ENCODE data around the gene TFCP2L1.
"Not testable (repeated sequence)": the region's sequence is repeated elsewhere in the genome, so short reads cannot be mapped to it uniquely, and the experiment has no call there.

The TFCP2L1 gene

GRCh38 chr2:121295911-121296650 is 11.1 kb upstream of the TFCP2L1 start:
- no peak for DNase-seq (ENCODE audit: low read depth in 2 of 2)

- DNase-seq (ENCODE audit: low read depth in 2 of 2), result no peak
Observed at GRCh38 chr2:121294881-121295840, 10.2 kb upstream of the TFCP2L1 start.

DNA sequence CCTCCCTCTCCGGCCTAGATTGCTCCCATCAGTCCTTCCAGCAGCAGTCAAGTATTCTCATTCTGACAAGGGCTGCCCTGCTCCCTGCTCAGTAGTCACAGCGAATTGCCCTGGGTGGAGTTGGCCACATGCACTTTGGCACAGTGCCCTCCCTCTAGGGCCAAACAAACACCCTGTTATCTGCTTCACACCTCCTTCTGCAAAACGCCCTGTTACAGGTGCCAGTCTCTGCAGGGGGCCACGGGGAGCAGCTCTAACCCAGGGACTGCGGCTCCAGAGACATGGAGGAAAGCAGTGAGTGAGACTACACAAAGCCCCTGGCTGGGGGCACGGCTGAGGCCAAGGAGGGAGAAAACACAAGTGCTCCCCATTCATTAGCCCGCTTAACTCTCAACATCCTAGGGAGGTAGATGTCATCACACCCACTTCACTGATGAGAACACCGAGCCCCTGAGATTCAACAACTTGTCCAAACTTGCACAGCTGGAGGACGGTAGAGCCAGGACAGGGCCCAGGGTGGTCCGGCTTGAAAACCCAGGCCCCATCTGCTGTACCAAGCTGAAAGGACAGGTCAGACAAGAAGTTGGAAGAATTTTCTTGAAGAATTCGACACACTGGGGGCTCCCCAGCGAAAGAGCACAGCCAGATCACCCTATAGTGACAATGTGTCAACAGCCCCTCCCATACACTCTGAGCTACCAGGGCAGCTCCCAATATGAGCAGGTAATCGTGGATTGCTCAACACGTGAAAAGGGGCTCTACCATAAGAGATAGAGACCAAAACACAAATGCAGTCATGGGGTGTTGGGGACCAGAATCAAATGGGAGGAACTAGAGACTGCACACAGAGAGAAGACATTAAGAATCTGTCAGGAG is 8.7 kb upstream of the TFCP2L1 start:
- DNase-seq (ENCODE audit: low read depth in 2 of 2), result no peak

DNA sequence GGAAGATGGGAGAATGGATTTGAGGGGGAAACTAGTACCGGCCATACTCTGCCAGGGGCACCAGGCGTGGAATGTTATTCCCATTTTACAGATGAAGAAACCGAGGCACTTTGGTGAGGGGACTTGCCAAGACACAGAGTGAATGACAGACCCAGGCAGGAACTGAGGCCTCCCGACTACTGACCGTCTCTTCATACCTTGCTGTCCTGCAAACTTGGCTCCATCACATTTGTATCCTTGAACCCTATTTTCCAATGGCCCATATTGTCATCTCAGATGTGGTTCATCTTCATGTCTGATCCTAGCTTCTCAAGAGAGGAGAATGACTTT is 6.2 kb upstream of the TFCP2L1 start:
- DNase-seq (ENCODE audit: low read depth in 2 of 2), result no peak

DNA sequence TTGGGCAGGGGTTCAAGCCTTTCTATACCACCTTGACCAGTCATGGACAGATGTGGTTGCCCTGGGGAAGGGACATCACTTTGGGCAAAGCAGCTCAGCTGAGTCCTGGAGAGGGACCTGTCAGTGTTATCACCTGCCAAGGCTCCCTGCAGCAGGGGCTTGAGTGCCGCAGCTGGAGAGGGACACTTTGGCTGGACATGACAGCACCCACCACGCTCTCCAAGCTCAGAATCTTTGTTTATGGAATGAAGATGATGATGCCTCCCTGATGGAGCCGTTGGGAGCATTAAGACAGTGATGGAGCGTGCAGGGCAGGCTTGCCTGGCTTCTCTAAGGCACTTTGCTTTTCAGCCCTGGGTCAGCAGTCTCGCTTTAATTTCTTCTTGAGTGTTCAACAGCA is 4.3 kb upstream of the TFCP2L1 start:
- DNase-seq (ENCODE audit: low read depth in 2 of 2), result no peak

DNA sequence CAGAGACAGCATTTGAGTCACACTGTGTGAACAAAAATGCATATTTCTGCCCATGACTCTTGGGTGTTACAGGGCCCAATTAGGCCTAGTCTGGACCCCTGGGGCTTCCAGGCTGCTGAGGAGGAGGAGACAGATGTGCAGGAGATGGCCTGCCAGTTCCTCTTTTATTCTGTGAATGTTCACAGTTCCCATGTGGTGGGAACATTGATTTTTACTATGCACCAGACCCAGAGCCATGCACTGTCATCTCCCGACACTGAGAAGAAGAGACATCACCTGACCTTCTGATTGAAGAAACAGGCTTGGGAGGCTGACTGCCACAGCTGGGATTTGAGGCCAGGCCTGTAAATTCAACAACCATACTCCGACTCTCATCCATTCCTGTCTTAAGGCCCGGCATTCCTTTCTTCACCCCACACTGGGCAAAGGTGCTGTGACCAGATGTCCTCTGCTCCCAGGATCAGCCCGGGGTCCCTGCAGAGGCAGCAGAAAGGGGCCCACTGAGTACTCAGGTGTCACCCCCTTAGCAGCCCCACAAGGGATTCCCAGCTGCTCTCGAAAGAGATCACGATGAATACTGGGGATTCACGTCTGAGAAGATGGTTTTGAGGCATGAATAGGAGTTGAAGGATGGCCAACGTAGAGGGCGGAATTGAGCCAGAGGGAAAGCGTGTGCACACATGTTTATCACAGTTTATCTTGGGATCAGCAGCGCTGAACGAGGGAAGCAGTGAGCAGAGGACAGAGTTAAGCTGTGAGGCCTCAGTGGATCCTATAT is 3.6 kb upstream of the TFCP2L1 start:
- DNase-seq (ENCODE audit: low read depth in 2 of 2), result no peak

DNA sequence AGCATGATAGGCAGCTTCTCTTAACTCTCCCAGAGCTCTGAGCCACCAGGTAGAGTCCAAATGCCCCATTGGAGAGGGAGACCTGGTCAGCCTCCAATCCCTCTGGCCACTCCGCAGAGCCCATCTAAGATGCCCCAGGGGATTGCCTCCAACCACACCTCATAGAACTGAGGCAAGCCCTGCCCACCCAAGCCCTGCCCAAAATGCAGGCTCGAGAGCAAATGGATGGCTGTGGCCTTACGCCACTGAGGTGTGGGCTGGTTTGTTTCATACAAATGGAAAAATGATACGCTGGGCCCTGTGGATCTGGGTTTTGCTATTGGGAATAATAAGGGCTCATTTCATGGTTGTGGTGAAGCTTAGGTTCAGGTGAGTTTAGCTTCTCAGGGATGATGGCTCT is 3.0 kb upstream of the TFCP2L1 start:
- DNase-seq (ENCODE audit: low read depth in 2 of 2), result no peak

DNA sequence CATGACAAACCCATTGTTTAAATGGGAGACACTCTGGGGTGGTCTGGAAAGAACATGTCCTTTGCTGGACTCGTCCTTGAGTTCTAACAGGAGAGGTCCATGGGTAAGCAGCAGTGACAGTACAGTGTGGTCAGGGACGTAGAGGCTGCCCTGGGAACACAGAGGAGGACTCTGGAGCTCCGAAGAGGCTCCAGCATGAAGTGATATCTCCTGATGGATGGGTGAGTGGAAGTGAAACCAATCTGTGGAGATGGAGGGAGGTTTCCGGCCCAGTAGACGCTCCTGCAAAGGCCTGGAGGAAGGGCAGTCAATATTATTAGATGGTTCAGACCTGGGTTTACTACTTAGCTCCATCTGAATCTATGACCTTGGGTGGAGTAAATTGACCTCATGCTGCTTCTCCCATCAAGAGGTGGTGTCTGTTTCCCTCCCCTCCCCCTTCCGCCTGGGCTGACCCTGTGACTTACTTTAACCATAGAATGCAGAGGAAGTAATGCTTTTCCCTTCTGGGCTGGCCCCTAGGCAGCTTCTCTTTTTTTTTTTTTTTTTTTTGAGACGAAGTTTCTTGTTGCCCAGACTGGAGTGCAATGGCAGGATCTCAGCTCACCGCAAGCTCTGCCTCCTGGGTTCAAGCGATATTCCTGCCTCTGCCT is 2.3 kb upstream of the TFCP2L1 start:
- DNase-seq (ENCODE audit: low read depth in 2 of 2), result no peak

DNA sequence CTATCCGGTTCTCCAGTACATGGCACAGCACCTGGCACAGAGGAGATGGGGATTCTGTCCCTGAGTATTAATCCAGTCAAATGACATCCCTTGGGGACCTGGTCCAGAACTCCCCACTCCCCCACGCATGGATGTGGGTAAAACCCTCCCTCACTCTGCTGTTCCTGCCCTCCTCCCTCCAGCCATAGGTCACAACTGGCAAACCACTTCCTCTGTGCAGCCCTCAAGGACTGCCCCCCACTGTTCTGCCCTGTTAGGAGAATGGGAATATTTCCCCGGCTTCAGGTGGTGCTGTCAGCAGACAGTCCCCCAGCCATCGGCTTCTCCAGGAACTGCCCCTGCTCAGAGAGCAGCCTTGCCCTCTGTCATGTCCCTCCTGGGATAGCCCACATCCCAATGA is 1.5 kb upstream of the TFCP2L1 start:
- DNase-seq (ENCODE audit: low read depth in 2 of 2), result no peak

DNA sequence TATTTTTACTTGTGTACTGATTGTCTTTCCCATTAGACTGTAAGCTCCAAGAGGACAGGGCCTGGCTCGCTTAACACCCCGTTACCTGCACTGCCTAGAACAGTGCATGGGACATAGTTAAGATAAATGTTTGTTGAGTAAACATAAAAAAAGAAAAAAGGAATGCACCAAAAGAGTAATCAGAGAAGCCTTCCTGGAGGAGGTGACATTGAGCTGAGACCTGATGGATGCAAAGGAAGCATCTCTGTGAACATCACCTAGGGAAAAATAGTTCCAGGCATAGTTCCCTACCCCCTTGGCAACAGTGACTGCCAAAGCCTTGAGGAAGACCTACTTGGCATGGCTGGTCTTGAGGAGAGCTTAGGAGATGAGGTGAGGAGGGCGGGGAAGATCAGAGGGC is 924 bp upstream of the TFCP2L1 start:
- no peak for DNase-seq (ENCODE audit: low read depth in 2 of 2)

- no peak for DNase-seq (ENCODE audit: low read depth in 2 of 2)
Observed at GRCh38 chr2:121283670-121284462, 1.1 kb downstream of the TFCP2L1 start.

GRCh38 chr2:121282800-121283385 is 2.1 kb downstream of the TFCP2L1 start:
- DNase-seq (ENCODE audit: low read depth in 2 of 2), result no peak

- no peak for DNase-seq (ENCODE audit: low read depth in 2 of 2)
Observed at GRCh38 chr2:121281694-121282093, 3.3 kb downstream of the TFCP2L1 start.

GRCh38 chr2:121281107-121281506 is 3.9 kb downstream of the TFCP2L1 start:
- no peak for DNase-seq (ENCODE audit: low read depth in 2 of 2)

DNA sequence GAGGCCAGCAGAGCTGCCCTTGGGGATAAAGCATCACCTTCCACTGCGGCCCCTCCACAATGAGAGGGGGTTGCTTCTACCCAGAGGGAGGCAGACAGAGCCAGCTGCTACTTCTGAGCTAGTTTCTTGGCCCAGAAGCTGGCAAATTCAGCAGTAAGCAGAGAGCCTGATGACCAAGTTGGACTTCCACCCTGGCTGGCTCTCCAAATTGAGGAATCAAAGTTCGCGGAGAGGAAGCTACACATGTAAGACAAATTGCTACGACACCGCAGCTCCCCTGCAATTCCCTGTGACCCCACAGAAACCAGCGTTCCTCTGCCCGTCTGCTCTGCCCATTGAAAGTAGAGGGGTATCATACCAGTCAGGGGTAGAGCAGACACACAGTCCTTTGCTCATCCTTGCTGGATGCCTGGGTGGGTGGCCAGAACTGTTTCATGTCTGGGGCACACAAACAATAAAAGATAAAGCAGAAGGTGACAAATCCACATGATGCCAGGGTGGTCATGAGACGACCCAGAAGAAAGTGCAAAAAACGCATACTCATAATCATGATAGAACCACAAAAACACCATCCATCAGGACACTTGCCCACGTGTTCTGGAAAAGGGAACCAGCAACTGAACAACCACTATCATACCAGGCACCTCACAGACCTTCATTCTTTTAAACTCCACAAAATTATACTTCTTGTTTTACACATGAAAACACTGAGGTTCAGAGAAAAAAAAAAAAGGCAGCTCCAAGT is 5.4 kb downstream of the TFCP2L1 start:
- DNase-seq (ENCODE audit: low read depth in 2 of 2), result no peak

DNA sequence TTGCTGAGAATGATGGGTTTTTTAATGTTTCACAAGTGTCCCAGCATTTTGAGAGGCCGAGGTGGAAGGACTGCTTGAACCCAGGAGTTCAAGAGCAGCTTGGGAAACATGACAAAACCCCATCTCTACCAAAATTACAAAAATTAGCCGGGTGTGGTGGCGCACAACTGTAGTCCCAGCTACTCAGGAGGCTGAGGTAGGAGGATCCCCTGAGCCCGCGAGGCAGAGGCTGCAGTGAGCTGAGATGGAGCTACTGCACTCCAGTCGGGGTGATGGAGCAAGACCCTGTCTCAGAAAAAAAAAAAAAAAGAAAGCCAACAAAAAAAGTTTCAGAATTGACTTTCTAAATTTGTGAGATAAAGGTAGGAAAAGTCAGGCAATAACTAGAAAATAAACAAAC is 8.7 kb downstream of the TFCP2L1 start:
- DNase-seq (ENCODE audit: low read depth in 2 of 2), result no peak

DNA sequence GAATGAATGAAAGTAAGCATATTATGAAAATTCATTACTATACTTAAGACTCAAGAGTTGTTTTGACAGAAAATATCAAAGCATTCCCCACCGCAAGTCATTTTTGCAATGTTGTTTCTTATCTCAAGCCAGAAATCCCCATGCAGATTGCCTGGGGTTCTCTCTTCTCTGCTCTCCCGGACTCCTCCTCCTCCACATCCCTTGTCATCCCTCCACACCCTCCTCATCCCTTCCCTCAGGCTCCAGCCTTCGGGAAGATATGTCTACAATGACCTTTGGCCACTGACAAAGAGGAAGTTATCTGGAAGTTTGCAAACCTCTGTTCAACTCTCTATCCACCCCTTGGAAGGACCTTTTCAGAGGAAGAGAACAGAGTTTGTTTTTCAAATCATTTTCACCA is 11.9 kb downstream of the TFCP2L1 start:
- no peak for DNase-seq (ENCODE audit: low read depth in 2 of 2)

DNA sequence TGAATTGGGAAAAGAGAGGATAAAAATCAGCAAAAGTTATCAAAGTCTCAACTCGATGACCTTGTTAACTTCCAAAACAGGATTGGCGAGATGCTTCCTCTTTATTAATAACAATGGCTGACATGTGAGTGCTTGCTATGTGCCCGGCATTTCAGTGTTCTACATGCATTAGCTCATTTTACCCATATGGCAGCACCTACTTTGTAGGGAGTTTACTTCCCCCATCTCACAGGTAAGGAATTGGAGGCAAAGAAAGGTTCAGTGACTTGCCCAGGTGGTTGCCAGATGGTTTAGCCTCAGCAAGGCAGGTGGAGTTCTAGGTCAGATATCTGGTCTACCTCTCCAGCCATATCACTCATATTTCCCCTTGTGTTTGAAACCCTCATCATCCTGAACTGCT is 12.4 kb downstream of the TFCP2L1 start:
- no peak for DNase-seq (ENCODE audit: low read depth in 2 of 2)

DNA sequence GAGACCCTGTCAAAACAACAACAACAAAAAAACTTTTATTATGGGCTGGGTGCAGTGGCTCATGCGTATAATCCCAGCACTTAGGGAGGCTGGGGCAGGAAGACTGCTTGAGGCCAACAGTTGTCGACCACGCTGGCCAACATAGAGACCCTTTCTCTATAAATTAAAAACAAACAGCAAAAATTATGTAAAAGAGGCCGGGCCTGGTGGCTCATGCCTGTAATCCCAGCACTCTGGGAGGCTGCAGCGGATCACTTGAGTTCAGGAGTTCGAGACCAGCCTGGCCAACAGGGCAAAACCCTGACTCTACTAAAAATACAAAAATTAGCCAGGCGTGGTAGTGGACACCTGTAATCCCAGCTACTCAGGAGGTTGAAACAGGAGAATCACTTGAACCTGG is 15.6 kb downstream of the TFCP2L1 start:
- not testable (repeated sequence) for DNase-seq (ENCODE audit: low read depth in 2 of 2)
